DMS 273 (cell line): ENCODE measurements around the gene IL1F10.

Source experiments
- DNase-seq: peaks from one replicate; lab custom pipeline; 2025; ENCODE audit not compliant: unreplicated experiment; lab: John Stamatoyannopoulos, UW

IL1F10 gene, protein sequence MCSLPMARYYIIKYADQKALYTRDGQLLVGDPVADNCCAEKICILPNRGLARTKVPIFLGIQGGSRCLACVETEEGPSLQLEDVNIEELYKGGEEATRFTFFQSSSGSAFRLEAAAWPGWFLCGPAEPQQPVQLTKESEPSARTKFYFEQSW

GRCh38 chr2:113067681-113068080 is at the start of gene IL1F10:
IL1F10 (plus strand) TSS chr2:113067970; CDS start chr2:113072739, 4,769 bp downstream.
- no peak for DNase-seq

DNA sequence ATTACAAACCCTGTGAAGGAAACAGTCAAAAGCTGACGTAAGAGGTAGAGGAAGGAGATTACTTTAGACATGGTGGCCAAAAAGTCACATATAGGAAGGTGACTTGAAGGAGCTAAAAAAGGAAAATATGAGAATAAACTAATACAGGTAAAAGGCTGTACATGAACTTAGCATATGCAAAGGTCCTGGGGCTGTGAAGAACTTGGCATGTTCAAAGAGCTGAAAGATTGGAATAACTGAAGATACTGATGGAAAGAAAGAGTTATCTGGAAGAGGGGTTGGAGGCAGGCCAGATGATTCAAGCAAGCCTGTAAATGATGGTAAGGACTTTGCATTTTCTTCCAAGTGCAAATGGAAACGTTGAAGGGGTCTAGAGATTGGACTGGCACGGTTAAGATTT is 49.3 kb upstream of the IL1F10 start:
- no peak for DNase-seq

GRCh38 chr2:113021312-113021711 is 46.5 kb upstream of the IL1F10 start:
- DNase-seq: no peak

- DNase-seq: no peak
Observed at GRCh38 chr2:113024764-113025163, 43.0 kb upstream of the IL1F10 start.

DNA sequence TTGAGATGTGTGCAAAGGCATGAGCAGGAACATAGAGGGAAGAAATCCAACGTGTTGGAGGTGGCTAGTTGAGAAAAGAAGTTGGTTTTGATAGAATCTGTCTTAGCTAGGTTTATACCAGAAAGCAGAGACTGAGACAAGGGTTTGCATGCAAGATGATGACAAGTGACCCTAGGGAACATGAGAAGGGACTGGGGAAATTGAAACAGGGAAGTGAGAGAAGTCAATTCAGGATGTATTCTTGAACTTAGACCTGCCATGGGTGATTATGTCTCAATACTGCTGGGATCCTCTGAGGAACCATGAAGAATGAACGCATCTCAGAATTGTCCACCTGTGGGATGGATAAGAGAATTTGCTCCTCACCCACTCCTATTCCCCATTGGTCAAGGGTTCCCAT is 42.0 kb upstream of the IL1F10 start:
- DNase-seq: no peak

DNA sequence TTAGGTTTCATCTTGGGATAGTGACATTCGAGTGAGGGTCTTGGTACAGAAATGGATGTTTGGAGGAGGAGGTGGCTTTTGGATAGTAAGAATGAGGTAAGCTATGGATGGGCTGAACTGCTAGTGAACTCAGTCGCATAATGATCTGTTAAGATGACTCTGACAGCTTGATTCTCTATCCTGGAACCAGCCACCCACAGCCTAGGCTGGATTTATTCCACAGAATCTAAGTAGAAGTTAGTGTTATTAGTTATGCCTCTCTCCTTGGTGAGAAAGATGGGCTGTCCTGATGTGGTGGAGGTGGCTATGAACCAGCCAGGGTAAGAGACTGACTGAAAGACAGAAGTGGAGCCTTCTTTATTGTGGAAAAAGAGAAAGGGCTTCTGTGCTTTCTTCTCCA is 40.1 kb upstream of the IL1F10 start:
- no peak for DNase-seq

DNA sequence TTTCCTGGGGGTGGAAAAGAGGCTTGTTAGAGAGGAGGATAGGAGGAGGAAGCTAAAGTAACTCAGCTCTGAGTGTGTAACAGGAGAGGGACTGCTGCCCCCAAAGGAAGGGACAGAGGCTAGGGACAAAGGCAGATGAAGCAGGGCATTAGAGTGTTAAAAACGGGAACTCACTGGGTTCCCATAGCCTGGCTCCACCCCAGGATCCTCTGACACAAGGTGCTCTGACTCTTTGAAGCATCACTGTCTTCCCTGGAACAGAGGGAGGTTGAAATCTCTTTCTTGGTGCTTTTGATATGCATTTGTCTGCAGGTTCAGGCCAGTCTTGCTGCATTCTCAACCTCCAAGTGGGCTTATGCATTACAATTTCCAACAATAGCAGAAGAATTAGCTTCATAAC is 39.7 kb upstream of the IL1F10 start:
- DNase-seq: no peak

DNA sequence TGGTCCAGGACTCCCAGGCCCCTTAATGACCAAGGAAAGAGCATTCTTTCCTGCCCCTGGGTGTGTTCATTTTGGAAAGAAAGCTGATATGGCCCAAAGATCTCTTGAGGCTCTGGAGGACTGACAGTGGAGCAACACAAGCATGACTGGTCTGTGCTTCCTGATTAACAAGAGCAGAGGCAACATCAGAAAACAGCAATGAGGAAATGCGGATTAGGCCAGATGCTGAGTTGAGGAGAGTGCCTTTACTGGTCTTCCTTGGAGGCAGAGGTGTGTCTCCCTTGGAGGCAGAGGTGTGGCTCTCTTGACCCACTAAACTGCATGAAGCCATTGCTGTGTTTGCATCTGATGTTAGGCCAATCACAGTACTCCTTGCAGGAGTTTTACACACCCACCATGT is 35.0 kb upstream of the IL1F10 start:
- DNase-seq: no peak

DNA sequence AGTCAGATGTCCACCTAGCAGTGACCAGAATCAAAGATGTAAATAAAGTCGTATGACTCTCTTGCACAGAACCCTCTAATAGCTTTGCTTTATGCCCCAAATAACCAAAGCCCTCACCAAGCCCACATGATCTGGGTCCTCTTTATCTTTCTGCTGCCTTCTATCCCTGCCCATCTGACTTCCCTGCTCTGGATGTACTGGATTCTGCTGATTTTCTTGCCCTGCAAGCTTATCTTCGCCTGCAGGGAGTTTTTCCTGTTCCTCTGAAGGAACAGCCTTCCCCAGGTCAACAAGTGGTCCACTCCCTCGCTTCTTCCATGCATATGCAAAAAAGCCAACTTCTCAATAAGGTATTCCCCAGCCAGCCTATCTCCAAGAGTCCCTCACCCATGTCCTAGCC is 33.8 kb upstream of the IL1F10 start:
- DNase-seq: no peak

- DNase-seq: no peak
Observed at GRCh38 chr2:113036763-113037162, 31.0 kb upstream of the IL1F10 start.

DNA sequence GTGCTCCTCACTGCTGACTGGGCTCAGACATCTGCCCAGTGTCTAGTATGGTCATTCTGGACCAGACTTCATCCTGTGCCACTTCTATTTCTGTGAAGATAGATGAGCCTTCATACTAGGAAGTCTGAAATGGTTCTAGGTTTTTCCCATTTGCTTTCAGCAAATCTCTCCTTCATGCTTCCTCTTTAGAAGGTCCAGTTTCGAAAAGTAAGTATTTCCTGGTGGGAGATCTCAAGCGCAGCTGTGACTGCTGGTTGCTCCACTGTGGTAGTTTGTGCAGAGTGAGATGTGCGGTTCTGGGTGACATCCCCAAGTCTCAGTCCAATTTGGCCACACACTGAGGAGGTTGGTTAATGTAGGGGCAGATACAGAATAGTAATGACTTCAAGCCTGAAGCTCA is 29.5 kb upstream of the IL1F10 start:
- DNase-seq: no peak

- DNase-seq: no peak
Observed at GRCh38 chr2:113039158-113039557, 28.6 kb upstream of the IL1F10 start.

GRCh38 chr2:113039719-113040118 is 28.1 kb upstream of the IL1F10 start:
- DNase-seq: no peak

- DNase-seq: no peak
Observed at GRCh38 chr2:113041871-113042270, 25.9 kb upstream of the IL1F10 start.

DNA sequence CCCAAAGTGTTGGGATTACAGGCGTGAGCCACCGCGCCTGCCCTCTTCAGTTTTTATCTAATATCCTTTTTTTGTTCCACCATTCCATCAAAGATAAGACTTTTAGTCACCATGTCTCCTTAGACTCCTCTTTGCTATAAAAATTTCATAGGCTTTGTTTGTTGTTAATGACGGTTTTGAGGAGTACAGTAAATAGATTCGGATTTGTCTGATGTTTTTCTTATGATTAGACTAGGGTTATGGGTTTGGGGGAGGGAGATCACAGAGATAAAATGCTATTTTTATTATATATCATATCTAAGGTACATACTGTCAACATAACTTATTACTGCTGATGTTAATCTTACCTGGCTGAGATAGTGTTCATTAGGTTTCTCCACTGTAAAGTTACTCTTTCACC is 21.3 kb upstream of the IL1F10 start:
- DNase-seq: no peak

DNA sequence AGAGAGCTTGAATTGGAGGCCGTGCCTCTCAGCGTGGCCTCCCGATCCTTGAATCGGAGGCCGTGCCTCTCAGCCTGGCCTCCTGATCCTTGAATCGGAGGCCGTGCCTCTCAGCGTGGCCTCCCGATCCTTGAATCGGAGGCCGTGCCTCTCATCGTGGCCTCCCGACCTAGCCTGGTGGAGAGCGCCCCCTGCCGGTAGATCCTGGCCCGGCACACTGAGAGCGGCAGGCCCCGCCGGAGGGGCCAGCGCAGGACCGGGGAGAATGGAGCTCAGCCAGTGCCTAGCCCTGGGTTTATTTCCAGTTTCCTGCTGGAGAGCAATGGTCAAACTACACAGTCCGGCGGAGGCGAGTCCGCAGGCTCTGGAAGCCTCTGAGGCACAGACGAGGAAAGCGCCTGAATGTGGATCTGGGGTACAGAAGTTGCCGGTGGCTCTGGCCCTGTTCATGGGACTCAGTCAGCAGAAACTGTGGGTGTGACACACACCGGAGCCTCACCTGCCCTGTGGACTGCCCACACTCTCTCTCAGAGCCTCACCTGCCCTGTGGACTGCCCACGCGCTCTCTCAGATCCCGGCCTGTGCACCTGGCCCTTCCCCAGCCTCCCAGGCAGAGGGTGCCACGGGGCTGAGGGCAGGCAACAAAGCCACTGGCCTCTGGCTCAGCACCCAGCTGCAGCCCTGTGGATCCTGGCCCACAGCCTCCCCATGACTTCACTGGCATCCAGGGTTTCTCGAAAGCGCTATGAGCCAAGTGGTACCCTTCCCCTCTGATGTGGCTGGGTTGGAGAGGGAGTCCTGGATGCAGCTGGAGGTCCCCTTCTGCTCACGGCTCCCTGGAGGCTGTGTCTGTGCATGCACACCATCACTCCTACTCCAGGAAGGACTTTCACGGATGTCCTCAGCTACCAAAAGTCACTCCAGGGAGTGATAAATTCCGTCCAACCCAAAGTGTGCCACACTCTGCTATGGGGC is 16.6 kb upstream of the IL1F10 start:
- DNase-seq: no peak

GRCh38 chr2:113052396-113052917 is 15.3 kb upstream of the IL1F10 start, which contains the start of gene IL36B:
IL36B (minus strand) TSS chr2:113052867.
- DNase-seq: no peak

DNA sequence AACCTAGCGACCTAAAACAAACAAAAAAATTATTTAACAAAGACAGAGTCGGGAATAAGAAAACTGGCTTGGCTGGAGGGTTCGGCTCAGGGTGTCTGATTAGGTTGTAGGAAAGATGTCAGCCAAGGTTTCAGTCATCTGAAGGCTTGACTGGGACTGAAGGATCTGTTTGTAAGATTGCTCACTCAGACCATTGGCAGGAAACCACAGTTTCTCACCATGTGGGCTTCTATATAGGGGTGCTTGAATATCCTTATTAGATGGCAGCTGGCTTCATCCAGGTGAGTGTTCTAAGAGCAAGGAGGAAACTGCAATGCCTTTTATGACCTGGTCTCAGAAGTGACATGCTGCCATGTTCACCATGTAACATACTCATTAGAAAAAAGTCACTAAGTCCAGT is 14.1 kb upstream of the IL1F10 start:
- DNase-seq: no peak

- DNase-seq: no peak
Observed at GRCh38 chr2:113054066-113054465, 13.7 kb upstream of the IL1F10 start.

DNA sequence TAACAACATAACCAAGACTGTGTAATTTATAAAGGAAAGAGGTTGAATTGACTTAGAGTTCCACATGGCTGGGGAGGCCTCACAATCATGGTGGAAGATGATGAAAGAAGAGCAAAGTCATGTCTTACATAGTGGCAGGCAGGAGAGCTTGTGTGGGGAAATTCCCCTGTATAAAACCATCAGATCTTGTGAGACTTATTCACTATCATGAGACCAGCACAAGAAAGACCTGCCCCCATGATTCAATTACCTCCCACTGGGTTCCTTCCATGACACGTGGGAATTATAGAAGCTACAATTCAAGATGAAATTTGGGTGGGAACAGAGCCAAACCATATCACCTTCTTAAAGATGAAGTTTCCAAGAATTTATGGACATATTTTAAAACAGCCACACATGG is 11.2 kb upstream of the IL1F10 start:
- no peak for DNase-seq

GRCh38 chr2:113057117-113057516 is 10.7 kb upstream of the IL1F10 start:
- no peak for DNase-seq

GRCh38 chr2:113058411-113058994 is 9.3 kb upstream of the IL1F10 start:
- DNase-seq: no peak
